AG09309 (cell line): ENCODE results near the gene PER3.
A peak's percentile ranks its signal among the peaks of the same experiment; 100 is the strongest.

Experiments used
- DNase-seq: peaks from one replicate; pipeline ENCODE4 v3.0.0-alpha.2; 2010; ENCODE audit warnings: low read depth
- H3K4me3 ChIP-seq: 2 replicates; pipeline ENCODE4 v1.5.1; 2011; ENCODE audit warnings: mild to moderate bottlenecking, low read depth, low read length, moderate library complexity; ENCODE audit not compliant: control insufficient read depth
- CTCF ChIP-seq: IDR thresholded peaks from 2 replicates; pipeline ENCODE4 v1.5.1; 2011; ENCODE audit warnings: mild to moderate bottlenecking, low read depth, low read length, inconsistent platforms; ENCODE audit not compliant: insufficient read depth, control insufficient read depth; ENCODE audit errors: missing control alignments

The PER3 gene

DNA sequence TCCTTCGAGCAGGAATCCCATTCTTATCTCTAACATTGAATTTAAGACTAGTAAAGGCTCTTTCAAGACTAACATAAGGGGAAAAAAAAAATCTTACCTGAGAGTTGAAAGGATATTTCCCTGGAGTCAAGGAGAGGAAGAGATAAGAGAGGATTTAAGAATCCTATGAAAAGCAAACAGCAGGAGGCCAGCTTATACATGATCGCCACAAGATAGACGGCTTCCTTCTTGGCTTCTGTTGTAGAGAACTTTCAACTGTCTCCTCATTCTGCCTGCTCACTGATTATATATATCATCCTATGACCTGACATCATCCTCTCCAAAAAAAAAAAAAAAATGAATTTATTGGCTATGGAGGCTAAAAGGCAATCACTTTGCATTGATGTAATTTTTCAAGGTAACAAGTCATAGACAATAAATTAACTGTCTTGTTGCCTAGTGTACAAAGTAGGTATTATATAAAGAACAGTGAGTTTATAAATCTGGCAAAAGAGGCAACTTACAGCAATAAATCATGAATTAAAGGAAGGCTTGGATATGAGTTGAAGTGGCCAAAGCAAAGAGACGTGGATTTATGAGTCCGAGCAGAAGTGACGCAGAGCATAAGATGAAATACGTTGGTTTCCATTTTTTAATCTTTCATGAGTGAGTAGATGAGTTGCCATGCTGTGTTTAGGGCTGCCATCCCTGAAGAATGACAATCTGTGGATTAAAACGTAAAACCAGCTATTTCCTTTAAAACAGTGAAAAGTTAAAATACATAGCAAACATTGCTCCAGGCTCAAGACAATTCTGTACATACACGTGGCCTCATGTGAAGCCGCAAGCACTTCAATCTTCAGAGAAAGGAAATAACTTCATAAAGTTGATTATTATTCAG lies 69.0 kb downstream of the PER3 start, which contains the start of gene UTS2:
Gene UTS2 (minus strand): TSS at position 262 of the 880 bp plus-strand sequence. CDS start 62 bp downstream, at position 200.
- TF ChIP-seq CTCF: no peak

GRCh38 chr1:7853684-7854026 lies 69.6 kb downstream of the PER3 start:
- TF ChIP-seq CTCF: no peak
- H3K4me3 ChIP-seq: no peak overlapping the region
- no peak for DNase-seq

More for the DNA sequence above, 69.0 kb downstream of the PER3 start, which contains the start of gene UTS2:
- no peak within 1 kb of the TSS for H3K4me3 ChIP-seq
- no peak for DNase-seq

DNA sequence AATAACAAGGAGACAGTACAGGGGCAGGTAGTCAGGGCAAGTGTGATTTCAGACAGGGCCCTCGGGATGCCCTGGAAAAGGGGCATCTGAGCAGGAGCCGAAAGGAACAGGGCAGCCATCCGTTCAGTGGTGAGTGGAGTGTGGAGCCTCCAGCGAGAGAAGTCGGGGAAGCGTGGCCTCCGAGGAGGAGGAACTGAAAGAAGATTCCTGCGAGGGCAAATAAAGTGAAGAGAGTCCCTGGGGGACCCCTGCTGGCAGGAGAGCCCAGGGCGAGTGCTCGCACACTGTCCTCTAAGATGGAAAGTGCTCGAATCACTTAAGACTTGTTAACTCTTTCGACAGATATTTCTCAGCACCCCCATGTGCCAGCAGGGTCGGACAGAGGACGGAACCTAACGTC lies 72.3 kb downstream of the PER3 start:
- peak; percentile 19 for TF ChIP-seq CTCF
- no peak for DNase-seq

GRCh38 chr1:7857000-7857399 lies 72.9 kb downstream of the PER3 start:
- no peak for DNase-seq
- TF ChIP-seq CTCF: no peak
- no peak overlapping the region for H3K4me3 ChIP-seq

More for the DNA sequence above, 72.3 kb downstream of the PER3 start:
- no peak overlapping the region for H3K4me3 ChIP-seq

- DNase-seq: no peak
- H3K4me3 ChIP-seq: no peak overlapping the region
- no peak for TF ChIP-seq CTCF
These were observed 73.9 kb downstream of the PER3 start for GRCh38 chr1:7857985-7858384.

GRCh38 chr1:7859406-7859805 lies 75.3 kb downstream of the PER3 start:
- H3K4me3 ChIP-seq: no peak overlapping the region
- DNase-seq: no peak
- no peak for TF ChIP-seq CTCF
